Measurements from ENCODE around the gene RAP1GDS1. TPM values are rescaled to one million over a fixed set of nuclear protein-coding genes. Genes with fewer than 3 reads are reported as not detected.

The RAP1GDS1 gene
- 10 to 100 TPM; 36.2 to 40.9 (median 37.9) TPM for total RNA-seq

- intact Hi-C loops (cut with DNase I), result no loop called here
- 0 to 1% methylated on average over 18 to 42 of the region's 84 CpGs for WGBS, 2 donors
- Histone ChIP-seq H3K4me3 (replicated peaks in 1 of 3) (peak within 1 kb of the TSS; percentile 73 to 80 (median 77)), H3K27ac (peak within 1 kb of the TSS; percentile 93 to 98 (median 97)), H3K4me1 (peaks cover 3 to 16% of the 10 kb centered on the region in 2 donors), H3K9me3 (no peaks in the 10 kb centered on the region), H3K36me3 (no peaks in the 10 kb centered on the region), H3K27me3 (no peaks in the 10 kb centered on the region)
- TF ChIP-seq CTCF (IDR thresholded peaks at IDR 0.05) (no peak), POLR2A (IDR thresholded peaks at IDR 0.05) (peak; percentile 83 to 96)
- DNase-seq, result peak; percentile 95 to 97
Observed at GRCh38 chr4:98260579-98261404, at the start of gene RAP1GDS1. TSS of gene RAP1GDS1 (plus strand) at chr4:98261384. CDS start at chr4:98261566, 182 bp downstream.

GRCh38 chr4:98222306-98222705, 38.9 kb upstream of the RAP1GDS1 start:
- Histone ChIP-seq H3K27me3 (no peaks in the 10 kb centered on the region), H3K36me3 (no peaks in the 10 kb centered on the region), H3K27ac (no peak overlapping the region), H3K4me3 (replicated peaks in 1 of 3) (no peak overlapping the region), H3K4me1 (no peaks in the 10 kb centered on the region), H3K9me3 (no peaks in the 10 kb centered on the region)
- TF ChIP-seq CTCF (IDR thresholded peaks at IDR 0.05) (no peak), POLR2A (IDR thresholded peaks at IDR 0.05) (no peak)
- WGBS, 2 donors, result 76 to 77% methylated on average over 2 of the region's 2 CpGs
- intact Hi-C loops (cut with DNase I), result no loop called here
- DNase-seq, result no peak

GRCh38 chr4:98226396-98226795, 34.8 kb upstream of the RAP1GDS1 start:
- intact Hi-C loops (cut with DNase I), result no loop called here
- H3K4me1 ChIP-seq, result no peaks in the 10 kb centered on the region
- no peaks in the 10 kb centered on the region for H3K36me3 ChIP-seq
- no peak overlapping the region for H3K27ac ChIP-seq
- TF ChIP-seq CTCF (IDR thresholded peaks at IDR 0.05), result no peak
- no peak for TF ChIP-seq POLR2A (IDR thresholded peaks at IDR 0.05)
- no peak for DNase-seq
- no peak overlapping the region for H3K4me3 ChIP-seq (replicated peaks in 1 of 3)
- WGBS, 2 donors, result 91 to 97% methylated on average over 6 of the region's 6 CpGs
- no peaks in the 10 kb centered on the region for H3K9me3 ChIP-seq
- H3K27me3 ChIP-seq, result no peaks in the 10 kb centered on the region

GRCh38 chr4:98230961-98231360, 30.2 kb upstream of the RAP1GDS1 start:
- Histone ChIP-seq H3K27me3 (no peaks in the 10 kb centered on the region), H3K4me3 (replicated peaks in 1 of 3) (no peak overlapping the region), H3K27ac (no peak overlapping the region), H3K36me3 (no peaks in the 10 kb centered on the region), H3K9me3 (no peaks in the 10 kb centered on the region), H3K4me1 (no peaks in the 10 kb centered on the region)
- no peak for DNase-seq
- 93 to 97% methylated on average over 3 of the region's 3 CpGs for WGBS, 2 donors
- intact Hi-C loops (cut with DNase I), result no loop called here
- TF ChIP-seq CTCF (IDR thresholded peaks at IDR 0.05), result no peak
- no peak for TF ChIP-seq POLR2A (IDR thresholded peaks at IDR 0.05)

GRCh38 chr4:98232202-98232601, 29.0 kb upstream of the RAP1GDS1 start:
- no peaks in the 10 kb centered on the region for H3K36me3 ChIP-seq
- WGBS, 2 donors, result 68 to 71% methylated on average over 3 of the region's 3 CpGs
- no peak overlapping the region for H3K27ac ChIP-seq
- no peaks in the 10 kb centered on the region for H3K27me3 ChIP-seq
- H3K9me3 ChIP-seq, result no peaks in the 10 kb centered on the region
- TF ChIP-seq CTCF (IDR thresholded peaks at IDR 0.05), result no peak
- TF ChIP-seq POLR2A (IDR thresholded peaks at IDR 0.05), result no peak
- DNase-seq, result no peak
- no peaks in the 10 kb centered on the region for H3K4me1 ChIP-seq
- no peak overlapping the region for H3K4me3 ChIP-seq (replicated peaks in 1 of 3)
- intact Hi-C loops (cut with DNase I), result no loop called here
